A549 treated with CORT108297 at 1 μM for 4 hours (cell line): ENCODE results near the gene CC2D2A. TPM values are rescaled to one million over a fixed set of nuclear protein-coding genes. Genes with fewer than 3 reads are reported as not detected.

Experiments
- total RNA-seq: library from RNA; stranded (reverse); fragments of 200-300 nt; extraction: Qiagen RNA extraction; gene quantifications from 5 replicates; pipeline ENCODE4 v1.2.3, GENCODE V29; 2022

Gene CC2D2A
- total RNA-seq = 11.6 to 14.9 TPM (median 12.9 TPM) in 5 replicates

DNA sequence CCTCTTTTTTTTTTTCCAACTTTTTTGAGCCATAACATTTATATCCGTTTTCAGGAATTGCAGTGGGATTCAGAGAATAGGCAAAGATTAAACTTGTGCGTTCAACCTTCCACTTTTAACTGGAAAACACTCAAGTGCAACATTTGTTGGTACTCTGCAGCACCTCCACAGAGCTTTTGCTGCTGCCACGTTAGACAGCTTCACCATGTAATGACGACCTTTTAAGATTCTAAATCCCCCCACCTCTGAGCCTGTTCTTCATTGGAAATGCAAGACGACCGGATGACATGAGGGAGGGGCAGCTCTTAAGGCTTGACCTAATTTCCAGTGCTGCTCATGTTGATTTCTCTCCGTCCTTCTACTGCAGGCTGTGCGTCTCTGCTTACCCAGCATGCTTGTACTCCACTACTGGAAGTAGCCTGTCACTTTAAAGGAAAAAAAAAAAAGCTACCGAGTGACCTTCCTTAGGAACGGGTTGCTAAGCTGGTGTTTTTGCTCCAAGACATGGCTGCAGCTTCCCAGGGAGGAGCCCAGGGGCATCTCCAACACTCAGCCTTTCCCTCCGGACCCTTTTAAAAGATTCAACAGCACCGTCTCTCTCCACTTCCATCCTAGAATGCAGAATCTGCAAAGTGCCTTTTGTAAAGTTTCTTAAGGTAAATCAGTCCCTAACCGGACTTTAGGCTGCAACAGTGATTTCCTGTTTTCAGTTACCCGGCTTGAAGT lies at the start of gene CC2D2A:
CC2D2A (plus strand) TSS at position 481 of the 726 bp plus-strand sequence. CDS start 6,051 bp downstream, outside the sequence.

GRCh38 chr4:15427701-15428100 lies 42.0 kb upstream of the CC2D2A start, which contains the start of gene C1QTNF7:
Gene C1QTNF7, plus strand, starts transcription at chr4:15428033. Its CDS starts 7,711 bp downstream, at chr4:15435744.

Other genes starting within 250 kb of the CC2D2A start
- not detected in 5 replicates for gene C1QTNF7, start 41.8 kb upstream of the CC2D2A start, total RNA-seq
- 28.4 to 36.9 TPM (median 29.9 TPM) in 5 replicates for gene FBXL5, start 185.5 kb downstream of the CC2D2A start, total RNA-seq
- gene FAM200B, start 211.9 kb downstream of the CC2D2A start, total RNA-seq = 29.0 to 38.8 TPM (median 32.7 TPM) in 5 replicates
- 16.2 to 21.2 TPM (median 18.4 TPM) in 5 replicates for gene BST1, start 233.2 kb downstream of the CC2D2A start, total RNA-seq